Measurements from ENCODE around the gene POU2F3.

- TF ChIP-seq CTCF (IDR thresholded peaks at IDR 0.05) (no peak), EP300 (IDR thresholded peaks at IDR 0.05) (no peak), POLR2A (IDR thresholded peaks at IDR 0.05) (no peak), POLR2AphosphoS5 (IDR thresholded peaks at IDR 0.05) (no peak)
Measured at GRCh38 chr11:120197977-120198376, 42.0 kb upstream of the POU2F3 start.

All from stomach (tissue), 4 donors.